ENCODE results near the gene ACCS.

ACCS gene

GRCh38 chr11:44065841-44066731 lies at the start of gene ACCS:
Gene ACCS, plus strand, starts transcription at chr11:44066270. Its CDS starts 1,358 bp downstream, at chr11:44067628.
- TF ChIP-seq CTCF (IDR thresholded peaks at IDR 0.05; ENCODE audit: insufficient read depth, missing control alignments) = no peak
- FAIRE-seq = no peak
- no peak for DNase-seq (ENCODE audit: insufficient read length, low spot score)

GRCh38 chr11:44016546-44017442 lies 49.3 kb upstream of the ACCS start:
- no peak for TF ChIP-seq CTCF (IDR thresholded peaks at IDR 0.05; ENCODE audit: insufficient read depth, missing control alignments)
- no peak for FAIRE-seq

GRCh38 chr11:44017443-44018126 lies 48.5 kb upstream of the ACCS start:
- FAIRE-seq (no peak), DNase-seq (ENCODE audit: insufficient read length, low spot score) (no peak)
- TF ChIP-seq CTCF (IDR thresholded peaks at IDR 0.05; ENCODE audit: insufficient read depth, missing control alignments) = no peak

More at GRCh38 chr11:44016546-44017442, 49.3 kb upstream of the ACCS start:
- DNase-seq (ENCODE audit: insufficient read length, low spot score) = no peak

- FAIRE-seq (no peak), DNase-seq (ENCODE audit: insufficient read length, low spot score) (no peak)
- no peak for TF ChIP-seq CTCF (IDR thresholded peaks at IDR 0.05; ENCODE audit: insufficient read depth, missing control alignments)
Observed at GRCh38 chr11:44018127-44018521, 47.9 kb upstream of the ACCS start.

GRCh38 chr11:44018829-44019228 lies 47.2 kb upstream of the ACCS start:
- FAIRE-seq (no peak), DNase-seq (ENCODE audit: insufficient read length, low spot score) (no peak)
- TF ChIP-seq CTCF (IDR thresholded peaks at IDR 0.05; ENCODE audit: insufficient read depth, missing control alignments) = no peak

GRCh38 chr11:44024977-44025376 lies 41.1 kb upstream of the ACCS start:
- no peak for DNase-seq (ENCODE audit: insufficient read length, low spot score)
- no peak for TF ChIP-seq CTCF (IDR thresholded peaks at IDR 0.05; ENCODE audit: insufficient read depth, missing control alignments)
- FAIRE-seq = no peak
